VCaP (cell line): ENCODE results near the gene HOGA1.

Source experiments
- H3K27ac ChIP-seq: fragments of 450-650 bp; 2 replicates; pipeline ENCODE4 v1.5.1; 2017
- CTCF ChIP-seq: fragments of 450-650 bp; conservative IDR thresholded peaks from 2 replicates; pipeline ENCODE4 v1.5.1; 2017; ENCODE audit warnings: mild to moderate bottlenecking, moderate library complexity

Gene HOGA1

GRCh38 chr10:97584060-97584797 lies at the start of gene HOGA1:
HOGA1 (plus strand) TSS chr10:97584389; CDS start chr10:97584704, 315 bp downstream.
- TF ChIP-seq CTCF, result no peak
- no peak within 1 kb of the TSS for H3K27ac ChIP-seq

- no peak overlapping the region for H3K27ac ChIP-seq
- TF ChIP-seq CTCF, result peak; percentile 28; the same call in 1 of the 2 replicates
Observed at GRCh38 chr10:97534746-97535367, 49.3 kb upstream of the HOGA1 start.

- no peak for TF ChIP-seq CTCF
- no peak overlapping the region for H3K27ac ChIP-seq
Observed at GRCh38 chr10:97537186-97537869, 46.9 kb upstream of the HOGA1 start.

GRCh38 chr10:97538411-97538810 lies 45.8 kb upstream of the HOGA1 start:
- peak overlapping the region; percentile 33; the same call in 1 of the 2 replicates for H3K27ac ChIP-seq
- no peak for TF ChIP-seq CTCF

GRCh38 chr10:97538839-97539238 lies 45.4 kb upstream of the HOGA1 start:
- TF ChIP-seq CTCF, result no peak
- H3K27ac ChIP-seq, result peak overlapping the region; percentile 33; the same call in 1 of the 2 replicates

- no peak overlapping the region for H3K27ac ChIP-seq
- TF ChIP-seq CTCF, result no peak
Observed at GRCh38 chr10:97539523-97540200, 44.5 kb upstream of the HOGA1 start.
